VCaP (cell line): ENCODE data around the gene RGPD8.

Experiments
- H3K27ac ChIP-seq: fragments of 450-650 bp; 2 replicates; pipeline ENCODE4 v1.5.1; 2017
- TF ChIP-seq, protein P1 (sequence below): fragments of 450-650 bp; conservative IDR thresholded peaks from 2 replicates; pipeline ENCODE4 v1.5.1; 2017; ENCODE audit warnings: mild to moderate bottlenecking, moderate library complexity

RGPD8 gene

DNA sequence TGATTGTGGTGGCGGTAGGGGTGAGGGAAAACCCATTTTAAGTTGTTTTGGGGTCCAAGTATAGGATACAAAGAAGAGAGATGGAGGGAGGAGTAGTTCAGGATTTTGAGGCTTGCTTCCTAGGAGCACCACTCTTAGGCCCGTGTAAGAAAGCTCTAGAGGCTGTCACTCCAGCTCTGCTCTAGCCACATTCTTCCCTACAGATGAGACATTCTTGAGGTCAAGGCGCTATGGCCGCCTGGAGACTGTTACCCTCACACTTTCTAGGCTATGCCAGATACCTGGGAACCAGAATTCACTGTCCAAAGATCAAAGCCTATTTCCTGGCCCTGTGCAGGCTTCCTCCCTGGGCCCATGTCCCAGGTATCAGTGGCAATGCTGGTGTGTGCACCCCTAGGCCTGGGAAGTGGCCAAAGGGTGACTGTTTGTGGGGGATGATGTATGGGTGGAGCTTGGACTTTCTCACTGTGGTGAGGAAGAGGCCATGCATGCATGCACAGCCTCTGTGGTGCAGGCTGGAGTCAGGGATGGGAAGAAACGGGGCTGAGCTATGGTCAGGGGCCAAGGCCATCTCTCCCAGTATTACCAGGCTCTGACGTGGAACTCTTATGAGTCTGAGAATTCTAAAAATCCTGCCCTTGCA is 41.5 kb upstream of the RGPD8 start:
- H3K27ac ChIP-seq, result no peak overlapping the region
- TF ChIP-seq, protein P1, sequence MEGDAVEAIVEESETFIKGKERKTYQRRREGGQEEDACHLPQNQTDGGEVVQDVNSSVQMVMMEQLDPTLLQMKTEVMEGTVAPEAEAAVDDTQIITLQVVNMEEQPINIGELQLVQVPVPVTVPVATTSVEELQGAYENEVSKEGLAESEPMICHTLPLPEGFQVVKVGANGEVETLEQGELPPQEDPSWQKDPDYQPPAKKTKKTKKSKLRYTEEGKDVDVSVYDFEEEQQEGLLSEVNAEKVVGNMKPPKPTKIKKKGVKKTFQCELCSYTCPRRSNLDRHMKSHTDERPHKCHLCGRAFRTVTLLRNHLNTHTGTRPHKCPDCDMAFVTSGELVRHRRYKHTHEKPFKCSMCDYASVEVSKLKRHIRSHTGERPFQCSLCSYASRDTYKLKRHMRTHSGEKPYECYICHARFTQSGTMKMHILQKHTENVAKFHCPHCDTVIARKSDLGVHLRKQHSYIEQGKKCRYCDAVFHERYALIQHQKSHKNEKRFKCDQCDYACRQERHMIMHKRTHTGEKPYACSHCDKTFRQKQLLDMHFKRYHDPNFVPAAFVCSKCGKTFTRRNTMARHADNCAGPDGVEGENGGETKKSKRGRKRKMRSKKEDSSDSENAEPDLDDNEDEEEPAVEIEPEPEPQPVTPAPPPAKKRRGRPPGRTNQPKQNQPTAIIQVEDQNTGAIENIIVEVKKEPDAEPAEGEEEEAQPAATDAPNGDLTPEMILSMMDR, result no peak

DNA sequence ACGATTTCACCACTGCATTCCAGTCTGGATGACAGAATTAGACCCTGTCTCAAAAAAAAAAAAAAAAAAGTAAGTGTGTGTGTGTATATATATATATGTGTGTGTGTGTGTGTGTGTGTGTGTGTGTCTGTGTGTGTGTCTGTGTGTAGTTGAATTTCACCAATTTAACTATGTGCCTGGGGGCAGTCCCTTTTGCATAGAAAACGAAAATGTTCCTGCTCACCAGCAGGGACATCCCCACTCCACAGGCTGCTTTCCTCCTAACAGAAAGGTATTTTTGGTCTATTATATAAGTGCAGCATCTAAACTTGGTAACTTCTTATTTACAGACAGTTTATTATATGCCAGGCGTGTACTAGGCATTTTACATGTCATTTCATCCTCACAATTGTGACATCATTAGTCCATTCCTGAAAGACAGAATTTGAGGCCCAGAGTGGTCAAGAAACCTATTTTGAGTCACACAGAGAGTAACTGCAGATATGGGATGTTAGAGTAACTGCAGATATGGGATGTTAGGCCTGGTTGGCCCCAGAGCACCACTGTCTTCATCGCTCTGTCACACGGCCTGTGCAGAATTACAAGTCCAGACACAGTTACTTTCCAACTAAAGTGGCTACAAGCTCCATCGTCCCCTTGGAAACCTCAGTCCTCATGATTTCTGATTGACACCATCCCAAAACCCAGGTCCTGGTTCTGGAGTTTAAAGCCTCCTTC is 39.3 kb upstream of the RGPD8 start:
- TF ChIP-seq, protein P1, result no peak
- no peak overlapping the region for H3K27ac ChIP-seq

DNA sequence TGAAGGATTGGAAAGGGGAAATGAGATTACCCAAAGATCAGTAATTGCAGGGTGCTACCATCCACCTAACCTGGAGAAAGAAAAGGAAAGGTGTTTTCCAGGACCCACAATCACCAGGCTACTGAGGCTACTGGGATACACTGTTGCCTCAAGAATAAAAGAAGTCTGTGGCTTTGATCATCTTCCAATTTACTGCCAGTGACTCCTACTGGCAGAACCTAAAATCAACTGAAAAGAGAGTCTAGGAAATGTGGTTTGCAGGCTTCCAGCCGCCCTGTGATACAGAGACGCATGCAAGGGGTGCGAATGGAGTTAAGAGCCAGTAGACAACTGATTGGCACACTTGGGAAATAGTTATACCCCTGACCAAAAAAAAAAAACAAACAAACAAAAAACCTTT is 31.9 kb upstream of the RGPD8 start:
- H3K27ac ChIP-seq, result no peak overlapping the region
- TF ChIP-seq, protein P1, result no peak

DNA sequence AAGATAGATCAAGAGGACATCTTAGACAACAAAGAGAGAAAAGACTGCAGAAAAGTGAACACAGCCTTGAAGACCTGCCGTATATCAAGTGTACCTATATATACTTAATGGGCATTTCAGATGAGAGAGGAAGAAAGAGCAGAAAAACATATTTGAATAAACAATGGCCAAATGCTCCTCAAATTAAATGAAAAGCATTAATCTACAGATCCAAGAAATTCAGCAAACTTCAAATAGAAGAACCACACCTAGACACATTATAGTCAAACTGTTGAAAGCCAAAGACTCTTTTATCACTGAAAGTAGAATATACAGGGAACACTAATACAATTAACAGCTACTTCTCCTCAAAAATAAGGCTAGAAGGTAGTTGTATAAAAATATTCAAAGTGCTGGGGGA is 29.8 kb upstream of the RGPD8 start:
- TF ChIP-seq, protein P1, result no peak
- H3K27ac ChIP-seq, result no peak overlapping the region

DNA sequence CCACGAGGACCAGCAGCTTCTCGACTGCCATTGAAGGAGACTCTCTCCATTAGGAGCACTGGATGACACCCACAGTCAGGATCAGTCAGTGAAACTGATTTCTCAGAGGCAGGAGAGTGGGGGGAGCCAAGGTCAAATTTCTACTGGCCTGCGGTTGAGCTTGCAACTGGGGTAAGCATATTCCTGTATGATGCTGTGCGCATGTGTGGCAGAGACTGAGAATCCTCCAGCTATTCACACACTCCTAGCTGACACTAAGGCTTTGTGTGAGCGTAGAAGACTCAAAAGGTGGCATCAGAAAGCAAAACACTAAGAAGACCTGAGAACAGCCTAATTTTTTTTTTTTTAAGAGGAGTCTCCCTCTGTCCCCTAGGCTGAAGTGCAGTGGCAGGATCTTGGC is 28.7 kb upstream of the RGPD8 start:
- TF ChIP-seq, protein P1, result no peak
- no peak overlapping the region for H3K27ac ChIP-seq

DNA sequence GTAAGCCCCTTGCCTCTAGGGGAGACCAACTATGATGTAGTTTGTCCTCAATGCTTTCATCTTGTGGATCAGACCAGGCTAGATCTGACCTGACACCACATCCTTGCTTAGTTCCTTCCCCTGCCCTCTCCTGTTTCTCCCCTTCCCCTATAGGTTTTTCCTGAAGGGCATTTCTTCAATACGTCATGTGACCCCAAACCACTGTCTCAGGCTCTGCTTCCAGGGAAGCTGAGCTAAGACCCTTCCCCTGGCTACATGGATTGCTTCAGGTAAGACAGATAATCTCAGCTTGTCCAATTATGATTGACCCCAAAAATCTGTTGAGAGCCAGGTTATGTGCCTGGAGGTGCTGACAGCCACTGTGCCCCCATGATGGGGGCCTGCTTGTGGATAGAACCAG is 25.9 kb upstream of the RGPD8 start:
- no peak overlapping the region for H3K27ac ChIP-seq
- TF ChIP-seq, protein P1, result no peak

DNA sequence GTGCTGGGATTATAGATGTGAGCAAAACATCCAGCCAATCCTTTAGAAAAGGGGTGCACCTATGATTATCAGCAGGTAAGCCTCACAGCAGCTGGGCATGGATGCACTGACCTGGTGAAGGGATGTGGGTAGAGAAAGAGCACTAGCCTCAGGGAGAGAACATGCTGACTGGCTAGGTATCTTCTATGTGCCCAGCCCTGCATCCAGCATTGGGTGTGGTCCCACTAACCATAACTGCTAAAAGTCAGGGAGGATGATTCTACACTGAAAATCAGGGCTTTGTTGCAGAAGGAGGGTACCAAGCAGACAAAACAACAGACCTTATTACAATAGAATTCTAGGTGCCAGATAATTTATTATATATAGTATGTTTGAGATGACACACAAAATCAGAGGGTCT is 21.1 kb upstream of the RGPD8 start:
- TF ChIP-seq, protein P1, result no peak

More for the DNA sequence above, 21.1 kb upstream of the RGPD8 start:
- H3K27ac ChIP-seq, result no peak overlapping the region
